Measurements from ENCODE around the gene UBE2U. TPM values are rescaled to one million over a fixed set of nuclear protein-coding genes. Genes with fewer than 3 reads are reported as not detected.

Gene UBE2U
- total RNA-seq, 1 donor, result not detected

DNA sequence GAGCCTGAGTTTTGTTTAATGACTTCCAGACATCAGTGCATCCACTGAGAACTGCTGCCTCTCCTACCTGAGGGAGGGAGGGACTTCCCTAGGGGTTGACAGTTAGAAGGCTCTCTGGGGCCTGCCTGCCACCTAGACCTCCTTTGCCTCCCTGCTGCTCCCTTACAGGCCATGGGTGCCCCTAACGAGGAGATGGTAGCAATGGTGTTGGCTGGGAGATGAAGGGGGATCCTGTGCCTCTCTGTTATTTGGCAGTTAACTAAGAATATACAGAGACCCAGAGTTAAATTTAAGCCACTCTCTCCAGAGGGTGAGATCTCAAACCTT is 66.1 kb downstream of the UBE2U start:
- TF ChIP-seq, protein P1, sequence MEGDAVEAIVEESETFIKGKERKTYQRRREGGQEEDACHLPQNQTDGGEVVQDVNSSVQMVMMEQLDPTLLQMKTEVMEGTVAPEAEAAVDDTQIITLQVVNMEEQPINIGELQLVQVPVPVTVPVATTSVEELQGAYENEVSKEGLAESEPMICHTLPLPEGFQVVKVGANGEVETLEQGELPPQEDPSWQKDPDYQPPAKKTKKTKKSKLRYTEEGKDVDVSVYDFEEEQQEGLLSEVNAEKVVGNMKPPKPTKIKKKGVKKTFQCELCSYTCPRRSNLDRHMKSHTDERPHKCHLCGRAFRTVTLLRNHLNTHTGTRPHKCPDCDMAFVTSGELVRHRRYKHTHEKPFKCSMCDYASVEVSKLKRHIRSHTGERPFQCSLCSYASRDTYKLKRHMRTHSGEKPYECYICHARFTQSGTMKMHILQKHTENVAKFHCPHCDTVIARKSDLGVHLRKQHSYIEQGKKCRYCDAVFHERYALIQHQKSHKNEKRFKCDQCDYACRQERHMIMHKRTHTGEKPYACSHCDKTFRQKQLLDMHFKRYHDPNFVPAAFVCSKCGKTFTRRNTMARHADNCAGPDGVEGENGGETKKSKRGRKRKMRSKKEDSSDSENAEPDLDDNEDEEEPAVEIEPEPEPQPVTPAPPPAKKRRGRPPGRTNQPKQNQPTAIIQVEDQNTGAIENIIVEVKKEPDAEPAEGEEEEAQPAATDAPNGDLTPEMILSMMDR (IDR thresholded peaks at IDR 0.05; ENCODE audit: insufficient read depth, low read depth, low read length), result no peak
- no peak for DNase-seq (ENCODE audit: low read depth)
- H3K4me3 ChIP-seq (ENCODE audit: low read depth, low read length), result no peak overlapping the region

DNA sequence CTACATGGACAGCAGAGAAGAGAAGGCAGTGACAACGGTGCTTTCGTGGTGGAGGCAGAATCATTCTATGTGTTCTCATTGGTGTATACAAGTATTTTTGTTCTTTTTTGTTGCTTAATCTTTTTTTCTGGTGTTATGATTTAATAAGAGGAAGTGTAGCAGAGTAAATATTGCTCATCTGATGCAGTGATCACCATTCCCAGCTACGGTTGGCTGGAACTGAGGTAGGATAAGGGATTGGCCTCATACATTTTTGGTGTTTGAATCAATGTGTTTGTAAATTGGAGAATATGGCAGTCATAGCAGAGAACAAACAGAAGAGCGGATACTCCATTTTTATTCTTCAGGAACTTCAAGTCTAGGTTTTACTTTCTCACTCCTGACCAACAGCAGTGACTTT is 76.6 kb downstream of the UBE2U start:
- TF ChIP-seq, protein P1 (IDR thresholded peaks at IDR 0.05; ENCODE audit: insufficient read depth, low read depth, low read length), result no peak
- no peak overlapping the region for H3K4me3 ChIP-seq (ENCODE audit: low read depth, low read length)

DNA sequence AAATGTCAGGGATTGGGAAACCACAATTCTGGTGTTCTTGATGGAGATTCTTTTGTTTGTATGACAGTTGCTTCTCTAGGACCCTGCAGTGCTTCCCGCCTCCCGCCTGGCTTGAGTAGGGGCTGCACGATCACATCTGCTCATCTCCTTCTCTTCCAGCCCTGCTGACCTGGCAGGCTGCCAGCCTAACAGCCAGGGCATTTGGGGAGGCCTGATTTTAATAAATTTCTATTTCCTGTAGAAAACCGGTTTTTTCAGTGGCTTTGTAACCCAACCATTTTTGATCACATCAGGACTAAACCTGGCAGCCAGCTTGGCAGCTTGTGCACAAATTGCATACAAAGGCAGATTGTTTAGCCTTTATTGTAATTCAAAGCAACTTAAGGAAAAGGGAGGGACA is 78.9 kb downstream of the UBE2U start:
- TF ChIP-seq, protein P1 (IDR thresholded peaks at IDR 0.05; ENCODE audit: insufficient read depth, low read depth, low read length), result no peak
- DNase-seq (ENCODE audit: low read depth), result no peak
- no peak overlapping the region for H3K4me3 ChIP-seq (ENCODE audit: low read depth, low read length)

More for the DNA sequence above, 76.6 kb downstream of the UBE2U start:
- no peak for DNase-seq (ENCODE audit: low read depth)

DNA sequence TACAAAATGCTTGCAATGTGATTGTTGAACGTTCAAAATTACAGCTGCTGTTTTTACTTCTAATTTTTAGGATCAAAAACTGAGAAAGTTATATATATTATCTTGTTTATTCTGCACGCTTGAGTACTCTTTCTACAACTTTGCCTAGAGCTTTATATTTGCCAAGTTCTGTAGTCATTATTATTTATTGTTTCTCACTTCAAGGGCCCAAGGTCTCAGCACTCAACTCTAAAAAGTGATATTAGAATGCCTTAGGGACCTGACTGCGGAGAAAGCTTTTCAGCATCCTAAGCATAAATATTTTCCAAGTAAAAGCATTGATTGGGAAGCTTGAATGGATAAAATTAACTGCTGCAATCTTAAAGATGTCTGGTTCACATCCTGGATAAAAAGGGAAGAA is 83.6 kb downstream of the UBE2U start:
- H3K4me3 ChIP-seq (ENCODE audit: low read depth, low read length), result no peak overlapping the region
- DNase-seq (ENCODE audit: low read depth), result no peak
- TF ChIP-seq, protein P1 (IDR thresholded peaks at IDR 0.05; ENCODE audit: insufficient read depth, low read depth, low read length), result no peak

DNA sequence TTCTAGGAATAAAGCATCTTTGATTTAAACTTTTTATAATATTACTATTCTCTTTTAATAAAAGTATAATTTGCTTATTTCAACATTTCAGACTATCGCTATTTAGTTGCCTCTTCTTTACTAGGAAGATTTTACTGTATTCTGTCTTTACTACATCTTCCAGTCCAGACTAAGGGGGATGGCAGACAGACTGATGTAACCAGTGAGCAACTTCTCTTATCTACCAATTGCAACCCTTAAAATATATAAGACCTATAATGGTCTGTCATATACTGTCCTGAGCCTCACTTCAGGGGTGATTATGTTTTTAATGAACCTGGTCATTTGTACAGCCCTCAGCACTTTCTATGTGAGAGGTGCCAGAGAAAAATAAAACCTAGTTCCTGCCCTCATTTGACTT is 87.0 kb downstream of the UBE2U start:
- DNase-seq (ENCODE audit: low read depth), result no peak
- TF ChIP-seq, protein P1 (IDR thresholded peaks at IDR 0.05; ENCODE audit: insufficient read depth, low read depth, low read length), result no peak

DNA sequence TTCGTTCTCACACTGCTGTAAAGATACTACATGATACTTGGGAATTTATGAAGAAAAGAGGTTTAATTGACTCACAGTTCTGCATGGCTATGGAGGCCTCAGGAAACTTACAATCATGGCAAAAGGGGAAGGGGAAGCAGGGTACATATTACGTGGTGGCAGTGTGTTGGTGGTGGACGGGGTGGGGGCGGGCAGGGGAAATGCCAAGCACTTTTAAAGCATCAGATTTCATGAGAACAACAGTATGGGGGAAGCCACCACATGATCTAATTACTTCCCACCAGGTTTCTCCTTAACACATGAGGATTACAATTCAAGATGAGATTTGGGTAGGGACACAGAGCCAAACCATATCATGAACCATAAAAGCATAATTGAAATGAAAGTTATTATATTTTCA is 88.5 kb downstream of the UBE2U start:
- TF ChIP-seq, protein P1 (IDR thresholded peaks at IDR 0.05; ENCODE audit: insufficient read depth, low read depth, low read length), result no peak
- DNase-seq (ENCODE audit: low read depth), result no peak
- H3K4me3 ChIP-seq (ENCODE audit: low read depth, low read length), result no peak overlapping the region

More for the DNA sequence above, 87.0 kb downstream of the UBE2U start:
- no peak overlapping the region for H3K4me3 ChIP-seq (ENCODE audit: low read depth, low read length)

DNA sequence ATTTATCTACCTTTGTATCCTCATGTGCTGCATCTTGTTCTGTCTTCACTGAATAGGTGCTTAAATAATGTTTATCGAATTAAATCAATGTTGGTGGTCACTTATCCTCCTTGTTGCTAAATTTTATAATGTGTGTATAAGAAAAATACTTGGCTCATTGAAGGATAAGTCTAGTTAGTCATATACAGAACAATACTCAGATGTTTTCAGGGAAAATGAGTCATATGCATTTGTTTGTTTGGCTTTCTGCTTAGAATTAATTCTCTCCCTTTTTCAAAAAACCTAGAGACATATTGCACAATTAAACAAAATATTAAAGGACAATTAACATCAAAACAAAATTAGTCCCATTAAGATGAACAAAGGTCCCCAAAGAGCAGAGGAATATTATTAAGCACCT is 89.0 kb downstream of the UBE2U start:
- TF ChIP-seq, protein P1 (IDR thresholded peaks at IDR 0.05; ENCODE audit: insufficient read depth, low read depth, low read length), result no peak
- H3K4me3 ChIP-seq (ENCODE audit: low read depth, low read length), result no peak overlapping the region
- DNase-seq (ENCODE audit: low read depth), result no peak
